HepG2 (cell line): ENCODE measurements around the gene ISCU. TPM values are rescaled to one million over a fixed set of nuclear protein-coding genes. Genes with fewer than 3 reads are reported as not detected.

Source experiments
- ATAC-seq: fragments of 200-7000 bp; cut with Tn5 transposase; 3 replicates; pipeline ENCODE4 v1.9.1; 2020; ENCODE audit warnings: mild to moderate bottlenecking, moderate library complexity
- BruUV-seq: library from RNA; stranded (reverse); fragments of 400-500 nt; replicated peaks from 2 replicates; lab custom pipeline; 2021; lab: Mats Ljungman, UMichigan
- CTCF ChIA-PET: fragments of 300-600 bp; formaldehyde crosslinking; extraction: SDS; loops from one replicate; lab custom pipeline; 2021; ENCODE audit warnings: low total read pairs, inconsistent platforms, low intra/inter-chr PET ratio; lab: Yijun Ruan, JAX
- POLR2A ChIA-PET: fragments of 350-600 bp; sonication (Branson Sonifier 250); formaldehyde crosslinking; loops from one replicate; lab custom pipeline; 2020; ENCODE audit warnings: antibody characterized with exemption, inconsistent platforms; lab: Yijun Ruan, JAX
- DNase-seq: peaks from one replicate; pipeline ENCODE4 v3.0.0-alpha.2; 2015; ENCODE audit warnings: low spot score
- FAIRE-seq: peaks from 3 replicates; lab custom pipeline; 2011; peaks lifted over from hg19 to GRCh38; lab: Jason Lieb, UNC
- H2AFZ ChIP-seq: one replicate; pipeline ENCODE4 v1.6.1; 2011; ENCODE audit warnings: low read length, inconsistent platforms
- H3K27ac ChIP-seq: fragments of 300-600 bp; 3 replicates; pipeline ENCODE4 v1.8.0; 2011; ENCODE audit warnings: mixed run types, mild to moderate bottlenecking, mixed read lengths, low read length, inconsistent platforms; ENCODE audit not compliant: insufficient read depth; ENCODE audit errors: extremely low read length
- H3K27me3 ChIP-seq, 2 experiments: fragments of 200-600 bp in 1 of 2; 2 replicates in 1 of 2; 3 replicates in 1 of 2; pipeline versions ENCODE4 v1.6.0 to v1.8.0; 2011; ENCODE audit warnings: low read length in 2 of 2, mild to moderate bottlenecking in 2 of 2, moderate library complexity in 2 of 2, inconsistent platforms in 1 of 2; ENCODE audit not compliant: insufficient read depth in 2 of 2, control insufficient read depth in 1 of 2
- H3K36me3 ChIP-seq, 2 experiments: fragments of 200-600 bp in 1 of 2; replicated peaks in 1 of 2; 2 replicates in 1 of 2; 3 replicates in 1 of 2; pipeline versions ENCODE4 v1.5.1 to v1.8.0; 2011; ENCODE audit warnings: low read length in 2 of 2, inconsistent platforms in 1 of 2; ENCODE audit not compliant: insufficient read depth in 2 of 2, control insufficient read depth in 1 of 2
- H3K4me1 ChIP-seq: 2 replicates; pipeline ENCODE4 v1.5.1; 2012; ENCODE audit warnings: low read length, inconsistent platforms; ENCODE audit not compliant: insufficient read depth
- H3K4me2 ChIP-seq: 2 replicates; pipeline ENCODE4 v1.6.0; 2011; ENCODE audit warnings: low read depth, low read length, inconsistent platforms
- H3K4me3 ChIP-seq, 3 experiments: fragments of 200-600 bp in 1 of 3; sonication (generic), shearing (Covaris generic) in 1 of 3; replicated peaks in 1 of 3; 2 replicates each; pipeline ENCODE4 v1.5.1; 2011 to 2016; ENCODE audit warnings: low read length in 3 of 3, inconsistent platforms in 2 of 3, low read depth in 2 of 3, mild to moderate bottlenecking in 2 of 3, control low read depth in 1 of 3, mixed read lengths in 1 of 3; ENCODE audit not compliant: insufficient read depth in 1 of 3
- H3K79me2 ChIP-seq: one replicate; pipeline ENCODE4 v1.6.1; 2011; ENCODE audit warnings: low read length, inconsistent platforms; ENCODE audit not compliant: insufficient read depth
- H3K9ac ChIP-seq: 2 replicates; pipeline ENCODE4 v1.6.0; 2011; ENCODE audit warnings: mild to moderate bottlenecking, low read depth, low read length, inconsistent platforms; ENCODE audit not compliant: insufficient read depth
- H3K9me3 ChIP-seq: 2 replicates; pipeline ENCODE4 v1.5.1; 2012; ENCODE audit warnings: mild to moderate bottlenecking, low read length
- H4K20me1 ChIP-seq: 2 replicates; pipeline ENCODE4 v1.6.0; 2011; ENCODE audit warnings: inconsistent platforms, mild to moderate bottlenecking, low read length, moderate library complexity; ENCODE audit not compliant: insufficient read depth
- GZF1 ChIP-seq: sonication (generic); formaldehyde crosslinking; IDR thresholded peaks from 2 replicates; pipeline ENCODE4 v1.5.1; 2020; ENCODE audit warnings: mild to moderate bottlenecking, missing genetic modification reagents
- HBP1 ChIP-seq: IDR thresholded peaks from 2 replicates; pipeline ENCODE4 v1.6.1; 2016; ENCODE audit warnings: low read depth, control low read depth
- NFKBIZ ChIP-seq: IDR thresholded peaks from 2 replicates; pipeline ENCODE4 v1.6.1; 2018; ENCODE audit warnings: missing genetic modification reagents, missing compliant biosample characterization
- THAP11 ChIP-seq: IDR thresholded peaks from 2 replicates; pipeline ENCODE4 v1.6.1; 2016; ENCODE audit warnings: missing biosample characterization, missing genetic modification reagents
- TIGD3 ChIP-seq: sonication (generic); formaldehyde crosslinking; IDR thresholded peaks from 2 replicates; pipeline ENCODE4 v1.5.1; 2020; ENCODE audit warnings: mild to moderate bottlenecking, missing genetic modification reagents, borderline replicate concordance
- ZNF713 ChIP-seq: sonication (generic); formaldehyde crosslinking; IDR thresholded peaks from 2 replicates; pipeline ENCODE4 v1.4.0; 2020; ENCODE audit warnings: mild to moderate bottlenecking, missing genetic modification reagents
- WGBS: methylation state at CpG from one replicate; pipeline ENCODE4 v1.1.6; 2017; ENCODE audit warnings: low lambda C conversion rate; 5-methylcytosine and 5-hydroxymethylcytosine counted together
- in situ Hi-C: cut with HindIII; loops from 2 replicates; pipeline ENCODE4 v1.10.0; 2017; ENCODE audit warnings: low pct_unique_long_range_greater_than_20kb; ENCODE audit not compliant: extremely low pct_ligation_motif_present
- intact Hi-C: fragments of 100-400 bp; cut with micrococcal nuclease; formaldehyde crosslinking; loops from one replicate; pipeline ENCODE4 v1.10.0; 2022; ENCODE audit not compliant: unreplicated experiment
- polyA plus RNA-seq, 8 experiments: library from polyadenylated mRNA; depleted of rRNA in 3 of 8; stranded (reverse) in 7 of 8; unstranded in 1 of 8; fragments of >200 nt; fragmentation: Illumina TruSeq in 4 of 8; extraction: Trizol in 4 of 8; gene quantifications; 2 replicates each; pipeline versions ENCODE4 v1.2.1 to v1.2.3, GENCODE V29; 2011 to 2016; ENCODE audit warnings: low read depth in 4 of 8, missing spikeins in 1 of 8, mixed read lengths in 1 of 8; ENCODE audit not compliant: insufficient read depth in 1 of 8
- total RNA-seq, 5 experiments: library from RNA; depleted of rRNA; stranded (reverse); fragments of >200 nt; fragmentation: Illumina TruSeq; extraction: Trizol; gene quantifications; 2 replicates each; pipeline ENCODE4 v1.2.3, GENCODE V29; 2016; ENCODE audit warnings: low read depth in 1 of 5

The ISCU gene
- total and polyA plus RNA-seq, 2 of the 13 experiments (the other 11 are each of a cell fraction or from before 2014, with no cell fraction given) = 94.4 to 107 TPM

GRCh38 chr12:108607981-108608600 lies 45.7 kb downstream of the ISCU start:
- 41% methylated on average over 10 of the region's 10 CpGs for WGBS
- no peak for DNase-seq

More at GRCh38 chr12:108607981-108608600, 45.7 kb downstream of the ISCU start:
- Histone ChIP-seq H3K4me2 (no peak overlapping the region), H3K27me3 (peaks cover 2 to 22% of the 10 kb centered on the region in 2 experiments; a peak in 4 of 5 replicates), H3K79me2 (no peaks in the 10 kb centered on the region), H3K4me3 (no peak overlapping the region), H2AFZ (no peak overlapping the region), H3K9ac (no peak overlapping the region), H3K27ac (no peak overlapping the region), H3K36me3 (no peaks in the 10 kb centered on the region), H3K9me3 (no peaks in the 10 kb centered on the region), H3K4me1 (peaks cover 23% of the 10 kb centered on the region), H4K20me1 (no peaks in the 10 kb centered on the region)
- ChIA-PET POLR2A (no interaction called here), CTCF (no interaction called here)
- in situ Hi-C loops = no loop called here
- ATAC-seq (no peak), FAIRE-seq (no peak)
- intact Hi-C loops = no loop called here
- TF ChIP-seq TIGD3 (CRISPR knock-in tag) = no peak
- no peak for TF ChIP-seq THAP11 (CRISPR knock-in tag)
- no peak for TF ChIP-seq ZNF713
- no peak for TF ChIP-seq GZF1 (CRISPR knock-in tag)
- no peak for TF ChIP-seq NFKBIZ (CRISPR knock-in tag)
- TF ChIP-seq HBP1 (CRISPR knock-in tag) = no peak
- BruUV-seq = no TSS peak
